ENCODE results near the gene CD40.

DNA sequence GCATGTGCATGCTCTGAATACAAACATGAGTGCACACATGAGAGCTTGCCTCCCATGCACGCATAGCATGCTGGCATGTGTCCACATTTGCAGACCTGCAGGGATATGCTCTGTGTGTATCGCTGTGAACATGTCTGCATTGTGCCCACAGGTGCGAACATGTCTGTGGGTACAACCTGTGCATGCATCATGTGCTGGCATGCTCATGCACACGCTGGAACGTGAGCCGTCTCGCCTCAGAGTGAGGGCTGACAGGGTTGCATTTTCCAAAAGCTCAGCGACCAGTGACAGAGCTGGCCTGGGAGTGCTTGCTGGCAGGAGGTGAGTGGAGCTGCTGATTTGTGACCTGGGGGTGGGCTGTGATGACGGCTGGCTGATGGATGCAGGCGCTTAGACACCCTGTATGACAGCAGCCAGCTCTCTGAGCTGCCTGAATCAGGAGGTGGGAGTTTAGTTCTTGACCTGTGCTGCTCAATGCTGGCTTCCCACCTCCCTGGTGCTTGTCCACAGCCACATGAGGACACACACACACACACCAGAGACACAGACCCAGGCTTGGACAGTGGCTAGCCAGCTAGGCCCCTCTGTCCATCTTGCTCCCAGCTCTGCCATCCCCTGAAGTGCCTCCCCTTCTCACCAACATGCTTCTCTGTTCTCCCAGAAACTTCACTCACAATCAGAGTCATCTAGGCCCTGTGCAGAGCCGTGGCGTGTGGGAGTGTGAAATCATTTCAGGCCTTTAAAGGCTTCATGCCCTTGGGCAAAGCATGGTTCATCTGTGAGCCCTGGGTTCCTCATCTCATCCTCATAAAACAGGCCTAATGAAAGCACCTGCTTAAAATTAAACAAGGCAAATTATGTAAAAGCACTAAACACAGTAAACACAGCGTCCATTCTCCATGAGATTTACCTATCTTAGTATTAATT is 51.4 kb downstream of the CD40 start:
- TF ChIP-seq, protein P1, sequence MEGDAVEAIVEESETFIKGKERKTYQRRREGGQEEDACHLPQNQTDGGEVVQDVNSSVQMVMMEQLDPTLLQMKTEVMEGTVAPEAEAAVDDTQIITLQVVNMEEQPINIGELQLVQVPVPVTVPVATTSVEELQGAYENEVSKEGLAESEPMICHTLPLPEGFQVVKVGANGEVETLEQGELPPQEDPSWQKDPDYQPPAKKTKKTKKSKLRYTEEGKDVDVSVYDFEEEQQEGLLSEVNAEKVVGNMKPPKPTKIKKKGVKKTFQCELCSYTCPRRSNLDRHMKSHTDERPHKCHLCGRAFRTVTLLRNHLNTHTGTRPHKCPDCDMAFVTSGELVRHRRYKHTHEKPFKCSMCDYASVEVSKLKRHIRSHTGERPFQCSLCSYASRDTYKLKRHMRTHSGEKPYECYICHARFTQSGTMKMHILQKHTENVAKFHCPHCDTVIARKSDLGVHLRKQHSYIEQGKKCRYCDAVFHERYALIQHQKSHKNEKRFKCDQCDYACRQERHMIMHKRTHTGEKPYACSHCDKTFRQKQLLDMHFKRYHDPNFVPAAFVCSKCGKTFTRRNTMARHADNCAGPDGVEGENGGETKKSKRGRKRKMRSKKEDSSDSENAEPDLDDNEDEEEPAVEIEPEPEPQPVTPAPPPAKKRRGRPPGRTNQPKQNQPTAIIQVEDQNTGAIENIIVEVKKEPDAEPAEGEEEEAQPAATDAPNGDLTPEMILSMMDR (IDR thresholded peaks at IDR 0.05), result no peak
- TF ChIP-seq POLR2A (IDR thresholded peaks at IDR 0.05), result no peak
